Thyroid gland (tissue), 4 donors: ENCODE results near the gene TAAR9. TPM values are rescaled to one million over a fixed set of nuclear protein-coding genes. Genes with fewer than 3 reads are reported as not detected.

Experiments
- DNase-seq, 2 donors: peaks; one replicate each; pipeline ENCODE4 v3.0.0-alpha.2; 2019
- H3K27ac ChIP-seq, 3 donors: fragments of 200-600 bp; sonication (generic); 1 replicate in 2 of 3; 2 replicates in 1 of 3; pipeline ENCODE4 v1.5.1; 2016 to 2019; ENCODE audit warnings: mild to moderate bottlenecking in 1 of 3, moderate library complexity in 1 of 3
- H3K27me3 ChIP-seq: fragments of 200-600 bp; sonication (generic); one replicate; pipeline ENCODE4 v1.5.1; 2019
- H3K36me3 ChIP-seq, 2 donors: fragments of 200-600 bp; sonication (generic); one replicate each; pipeline ENCODE4 v1.5.1; 2016 to 2019
- H3K4me1 ChIP-seq, 2 donors: fragments of 200-600 bp; sonication (generic); one replicate each; pipeline ENCODE4 v1.5.1; 2017 to 2019
- H3K4me3 ChIP-seq, 3 donors: fragments of 200-600 bp; sonication (generic); replicated peaks in 1 of 3; 1 replicate in 2 of 3; 2 replicates in 1 of 3; pipeline ENCODE4 v1.5.1; 2016; ENCODE audit warnings: mild to moderate bottlenecking in 1 of 3
- H3K9me3 ChIP-seq: fragments of 200-600 bp; sonication (generic); one replicate; pipeline ENCODE4 v1.5.1; 2017
- POLR2A ChIP-seq, 2 donors: fragments of 450-650 bp; IDR thresholded peaks; one replicate each; pipeline ENCODE4 v1.6.1; 2017; ENCODE audit warnings: antibody characterized with exemption in 2 of 2, mild to moderate bottlenecking in 2 of 2, moderate library complexity in 1 of 2
- WGBS, 2 donors: methylation state at CpG; one replicate each; pipeline ENCODE4 v1.1.5; 2017; 5-methylcytosine and 5-hydroxymethylcytosine counted together
- intact Hi-C: fragments of 100-400 bp; cut with DNase I; formaldehyde crosslinking; loops from one replicate; pipeline ENCODE4 v1.15.1; 2023
- total RNA-seq, 4 donors: library from RNA; depleted of rRNA; stranded (reverse); fragments of >200 nt; gene quantifications; one replicate each; pipeline ENCODE4 v1.2.3, GENCODE V29; 2016
- TF ChIP-seq, protein P1 (sequence below), 6 experiments: fragments of 200-600 bp in 3 of 6; fragments of 450-650 bp in 3 of 6; sonication (generic) in 3 of 6; IDR thresholded peaks; one replicate each; pipeline ENCODE4 v1.5.1; 2016 to 2019; ENCODE audit warnings: antibody characterized with exemption in 6 of 6, mild to moderate bottlenecking in 2 of 6, inconsistent platforms in 1 of 6, moderate library complexity in 1 of 6

TAAR9 gene
- total RNA-seq, 4 donors from 2014 or later, result not detected

DNA sequence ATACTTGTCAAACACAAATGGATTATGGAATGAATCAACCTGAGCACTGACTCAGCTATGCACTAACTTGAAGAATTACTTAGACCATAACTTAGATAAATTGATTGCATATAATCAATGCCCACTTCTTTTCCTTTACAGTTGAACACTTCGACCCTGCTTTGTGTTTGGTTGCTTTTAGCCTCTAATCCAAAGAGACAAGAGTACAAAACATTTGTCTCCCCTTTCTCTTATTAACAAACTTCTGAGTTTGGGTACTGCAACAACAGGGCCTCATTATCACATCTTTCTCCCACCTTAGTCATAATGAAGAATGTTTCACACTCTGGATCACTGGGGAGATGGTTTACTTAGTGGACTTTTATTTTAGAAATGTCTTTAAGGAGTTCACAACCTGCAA, 29.5 kb downstream of the TAAR9 start:
- TF ChIP-seq, protein P1, sequence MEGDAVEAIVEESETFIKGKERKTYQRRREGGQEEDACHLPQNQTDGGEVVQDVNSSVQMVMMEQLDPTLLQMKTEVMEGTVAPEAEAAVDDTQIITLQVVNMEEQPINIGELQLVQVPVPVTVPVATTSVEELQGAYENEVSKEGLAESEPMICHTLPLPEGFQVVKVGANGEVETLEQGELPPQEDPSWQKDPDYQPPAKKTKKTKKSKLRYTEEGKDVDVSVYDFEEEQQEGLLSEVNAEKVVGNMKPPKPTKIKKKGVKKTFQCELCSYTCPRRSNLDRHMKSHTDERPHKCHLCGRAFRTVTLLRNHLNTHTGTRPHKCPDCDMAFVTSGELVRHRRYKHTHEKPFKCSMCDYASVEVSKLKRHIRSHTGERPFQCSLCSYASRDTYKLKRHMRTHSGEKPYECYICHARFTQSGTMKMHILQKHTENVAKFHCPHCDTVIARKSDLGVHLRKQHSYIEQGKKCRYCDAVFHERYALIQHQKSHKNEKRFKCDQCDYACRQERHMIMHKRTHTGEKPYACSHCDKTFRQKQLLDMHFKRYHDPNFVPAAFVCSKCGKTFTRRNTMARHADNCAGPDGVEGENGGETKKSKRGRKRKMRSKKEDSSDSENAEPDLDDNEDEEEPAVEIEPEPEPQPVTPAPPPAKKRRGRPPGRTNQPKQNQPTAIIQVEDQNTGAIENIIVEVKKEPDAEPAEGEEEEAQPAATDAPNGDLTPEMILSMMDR (IDR thresholded peaks at IDR 0.05), result no peak
- no peak for TF ChIP-seq POLR2A (IDR thresholded peaks at IDR 0.05)
- no peaks in the 10 kb centered on the region for H3K4me1 ChIP-seq
- H3K27me3 ChIP-seq, result no peaks in the 10 kb centered on the region
- no peak overlapping the region for H3K4me3 ChIP-seq
- no peaks in the 10 kb centered on the region for H3K9me3 ChIP-seq
- intact Hi-C loops, result no loop called here
- DNase-seq, result no peak
- no peak overlapping the region for H3K27ac ChIP-seq
- WGBS, 2 donors, result 71 to 75% methylated on average over 1 of the region's 1 CpG
- no peaks in the 10 kb centered on the region for H3K36me3 ChIP-seq

DNA sequence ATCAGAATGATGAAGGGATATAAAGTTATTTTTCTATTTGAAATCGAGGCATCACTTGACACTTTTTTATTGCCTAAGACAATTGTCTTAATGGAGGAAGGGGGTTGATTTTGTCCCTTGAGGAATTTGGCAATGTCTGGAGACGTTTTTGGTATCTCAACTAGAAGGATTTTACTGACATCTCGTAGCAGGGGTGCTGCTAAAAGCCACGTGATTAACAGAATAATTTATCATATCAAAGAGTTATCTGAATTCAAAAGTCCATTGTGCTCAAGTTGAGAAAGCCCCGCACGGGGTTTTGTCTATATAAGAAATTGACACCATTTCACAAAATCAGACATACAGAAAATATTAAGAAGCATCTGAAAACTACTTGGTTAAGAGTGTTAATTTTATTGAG, 30.5 kb downstream of the TAAR9 start:
- no peak for TF ChIP-seq POLR2A (IDR thresholded peaks at IDR 0.05)
- TF ChIP-seq, protein P1 (IDR thresholded peaks at IDR 0.05), result no peak
- WGBS, 2 donors, result 56 to 59% methylated on average over 6 of the region's 6 CpGs
- Histone ChIP-seq H3K27me3 (no peaks in the 10 kb centered on the region), H3K27ac (no peak overlapping the region), H3K4me3 (no peak overlapping the region), H3K9me3 (no peaks in the 10 kb centered on the region), H3K4me1 (no peaks in the 10 kb centered on the region), H3K36me3 (no peaks in the 10 kb centered on the region)
- no peak for DNase-seq
- intact Hi-C loops, result no loop called here

GRCh38 chr6:132569170-132569569, 31.1 kb downstream of the TAAR9 start:
- Histone ChIP-seq H3K4me3 (no peak overlapping the region), H3K4me1 (no peaks in the 10 kb centered on the region), H3K27me3 (no peaks in the 10 kb centered on the region), H3K9me3 (no peaks in the 10 kb centered on the region), H3K36me3 (no peaks in the 10 kb centered on the region), H3K27ac (no peak overlapping the region)
- intact Hi-C loops, result no loop called here
- DNase-seq, result no peak
- TF ChIP-seq POLR2A (IDR thresholded peaks at IDR 0.05), result no peak
- TF ChIP-seq, protein P1 (IDR thresholded peaks at IDR 0.05), result no peak
- WGBS, 2 donors, result 50 to 55% methylated on average over 4 of the region's 4 CpGs

DNA sequence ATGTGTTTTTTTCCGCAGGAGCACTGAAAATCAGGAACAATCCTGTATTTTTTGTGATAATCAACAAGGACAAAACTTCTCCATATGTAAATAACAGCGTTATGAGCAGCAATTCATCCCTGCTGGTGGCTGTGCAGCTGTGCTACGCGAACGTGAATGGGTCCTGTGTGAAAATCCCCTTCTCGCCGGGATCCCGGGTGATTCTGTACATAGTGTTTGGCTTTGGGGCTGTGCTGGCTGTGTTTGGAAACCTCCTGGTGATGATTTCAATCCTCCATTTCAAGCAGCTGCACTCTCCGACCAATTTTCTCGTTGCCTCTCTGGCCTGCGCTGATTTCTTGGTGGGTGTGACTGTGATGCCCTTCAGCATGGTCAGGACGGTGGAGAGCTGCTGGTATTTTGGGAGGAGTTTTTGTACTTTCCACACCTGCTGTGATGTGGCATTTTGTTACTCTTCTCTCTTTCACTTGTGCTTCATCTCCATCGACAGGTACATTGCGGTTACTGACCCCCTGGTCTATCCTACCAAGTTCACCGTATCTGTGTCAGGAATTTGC, 32.2 kb downstream of the TAAR9 start, which contains the start of gene TAAR6:
Gene TAAR6 (plus strand): TSS at position 102 of the 557 bp plus-strand sequence. CDS start 0 bp downstream, at position 102.
- 72 to 74% methylated on average over 15 of the region's 15 CpGs for WGBS, 2 donors
- Histone ChIP-seq H3K27ac (no peak within 1 kb of the TSS), H3K36me3 (no peaks in the 10 kb centered on the region), H3K4me1 (no peaks in the 10 kb centered on the region), H3K4me3 (no peak within 1 kb of the TSS), H3K9me3 (no peaks in the 10 kb centered on the region), H3K27me3 (no peaks in the 10 kb centered on the region)
- no peak for DNase-seq
- intact Hi-C loops, result no loop called here
- TF ChIP-seq POLR2A (IDR thresholded peaks at IDR 0.05), result no peak
- TF ChIP-seq, protein P1 (IDR thresholded peaks at IDR 0.05), result no peak

- intact Hi-C loops, result no loop called here
- Histone ChIP-seq H3K9me3 (no peaks in the 10 kb centered on the region), H3K27me3 (no peaks in the 10 kb centered on the region), H3K27ac (no peak overlapping the region), H3K36me3 (no peaks in the 10 kb centered on the region), H3K4me1 (no peaks in the 10 kb centered on the region), H3K4me3 (no peak overlapping the region)
- TF ChIP-seq, protein P1 (IDR thresholded peaks at IDR 0.05), result no peak
- TF ChIP-seq POLR2A (IDR thresholded peaks at IDR 0.05), result no peak
- no peak for DNase-seq
Observed at GRCh38 chr6:132571774-132572173, 33.7 kb downstream of the TAAR9 start.
